ENCODE measurements around the gene NAP1L3. TPM values are rescaled to one million over a fixed set of nuclear protein-coding genes. Genes with fewer than 3 reads are reported as not detected.
A peak's percentile ranks its signal among the peaks of the same experiment; 100 is the strongest.

Gene NAP1L3, protein sequence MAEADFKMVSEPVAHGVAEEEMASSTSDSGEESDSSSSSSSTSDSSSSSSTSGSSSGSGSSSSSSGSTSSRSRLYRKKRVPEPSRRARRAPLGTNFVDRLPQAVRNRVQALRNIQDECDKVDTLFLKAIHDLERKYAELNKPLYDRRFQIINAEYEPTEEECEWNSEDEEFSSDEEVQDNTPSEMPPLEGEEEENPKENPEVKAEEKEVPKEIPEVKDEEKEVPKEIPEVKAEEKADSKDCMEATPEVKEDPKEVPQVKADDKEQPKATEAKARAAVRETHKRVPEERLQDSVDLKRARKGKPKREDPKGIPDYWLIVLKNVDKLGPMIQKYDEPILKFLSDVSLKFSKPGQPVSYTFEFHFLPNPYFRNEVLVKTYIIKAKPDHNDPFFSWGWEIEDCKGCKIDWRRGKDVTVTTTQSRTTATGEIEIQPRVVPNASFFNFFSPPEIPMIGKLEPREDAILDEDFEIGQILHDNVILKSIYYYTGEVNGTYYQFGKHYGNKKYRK
- 0.69 and 0.78 TPM in 2 replicates for total RNA-seq

DNA sequence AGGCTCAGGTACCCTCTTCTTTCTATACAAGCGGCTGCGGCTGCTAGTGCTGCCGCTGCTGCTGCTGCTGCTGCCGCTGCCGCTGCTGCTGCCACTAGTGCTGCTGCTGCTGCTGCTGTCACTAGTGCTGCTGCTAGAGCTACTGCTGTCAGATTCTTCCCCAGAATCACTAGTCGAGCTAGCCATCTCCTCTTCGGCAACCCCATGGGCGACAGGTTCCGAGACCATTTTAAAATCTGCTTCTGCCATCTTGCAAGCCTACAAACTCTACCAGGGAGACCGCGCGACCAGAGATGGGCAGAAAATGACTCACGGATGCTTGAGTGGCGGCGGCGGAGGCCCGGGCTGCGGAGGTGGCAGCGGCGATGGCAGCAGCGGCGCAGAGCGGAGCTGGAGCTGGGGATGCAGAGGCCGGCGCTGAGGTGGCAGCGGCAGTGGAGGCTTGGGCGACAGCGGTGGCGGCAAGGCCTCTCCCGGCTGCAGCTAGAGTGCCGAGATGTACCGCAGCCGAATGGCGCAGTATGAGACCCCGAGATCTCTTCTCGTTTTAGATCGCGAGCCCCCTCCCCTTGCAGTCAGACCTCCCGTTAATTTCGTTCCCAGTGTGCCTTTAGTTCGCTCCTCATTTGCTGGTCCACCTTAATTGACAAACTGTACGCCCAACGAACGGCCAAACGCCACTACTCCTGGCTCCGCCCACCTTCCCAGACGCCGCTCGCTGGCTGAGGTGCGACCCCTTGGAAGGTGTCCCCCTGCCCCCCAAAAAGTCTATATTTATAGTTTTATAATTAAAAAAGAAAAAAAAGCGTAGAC is at the start of gene NAP1L3:
Gene NAP1L3 (minus strand): TSS at position 523 of the 813 bp plus-strand sequence. CDS start 274 bp downstream, at position 249.
- Mint-ChIP-seq H3K4me3 (ENCODE audit: low read depth) (peak within 1 kb of the TSS; percentile 83), H3K9me3 (no peaks in the 10 kb centered on the region), H3K27ac (peak within 1 kb of the TSS; percentile 47), H3K27me3 (ENCODE audit: low read depth) (peaks cover 4% of the 10 kb centered on the region), H3K4me1 (ENCODE audit: low read depth) (no peaks in the 10 kb centered on the region), H3K36me3 (ENCODE audit: low read depth) (no peaks in the 10 kb centered on the region)
- peak; percentile 28 for DNase-seq (ENCODE audit: low spot score)
- intact Hi-C loops (cut with micrococcal nuclease) = no loop called here

DNA sequence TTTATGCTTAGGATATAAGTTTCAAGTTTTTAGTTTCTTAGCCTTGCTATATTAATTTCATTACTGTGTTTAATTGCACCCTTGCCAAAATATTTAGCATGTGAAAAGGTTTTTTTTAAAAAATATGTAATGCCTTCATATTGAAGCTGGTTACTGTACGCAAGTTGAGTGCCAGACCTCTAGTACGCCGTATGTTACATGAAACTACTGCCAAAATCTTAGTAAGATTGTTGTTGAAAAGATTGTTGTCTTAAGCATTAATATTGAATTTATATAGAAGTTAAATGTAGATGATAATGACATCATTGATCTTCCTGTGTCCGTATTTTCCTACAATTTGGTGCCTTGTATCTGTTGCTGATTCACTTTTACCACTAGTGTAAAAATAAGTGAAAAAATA is 37.7 kb upstream of the NAP1L3 start:
- H3K9me3 Mint-ChIP-seq = no peaks in the 10 kb centered on the region
- intact Hi-C loops (cut with micrococcal nuclease) = no loop called here

DNA sequence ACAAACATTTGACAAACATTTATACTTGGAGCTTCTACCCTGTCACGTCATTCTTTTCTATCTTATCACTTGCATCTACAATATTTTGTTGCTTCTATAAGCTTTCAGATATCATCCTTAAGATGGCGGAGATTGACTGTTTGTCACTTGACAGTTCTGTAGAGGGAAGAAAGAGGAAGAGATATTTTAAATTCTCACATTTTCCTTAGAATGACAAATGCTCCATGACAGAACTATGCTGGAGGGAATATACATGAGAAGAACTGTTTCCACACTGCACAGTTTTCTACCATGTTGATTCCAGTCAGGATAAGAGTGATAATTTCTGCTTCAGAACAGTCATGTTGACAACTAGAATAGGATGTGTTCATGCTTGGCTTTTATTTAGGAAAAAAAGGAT is 30.3 kb upstream of the NAP1L3 start:
- Mint-ChIP-seq H3K27ac (no peak overlapping the region), H3K36me3 (ENCODE audit: low read depth) (no peaks in the 10 kb centered on the region), H3K4me3 (ENCODE audit: low read depth) (no peak overlapping the region), H3K4me1 (ENCODE audit: low read depth) (no peaks in the 10 kb centered on the region), H3K9me3 (no peaks in the 10 kb centered on the region), H3K27me3 (ENCODE audit: low read depth) (no peaks in the 10 kb centered on the region)
- no peak for DNase-seq (ENCODE audit: low spot score)
- intact Hi-C loops (cut with micrococcal nuclease) = no loop called here

More for the DNA sequence above, 37.7 kb upstream of the NAP1L3 start:
- Mint-ChIP-seq H3K27me3 (ENCODE audit: low read depth) (no peaks in the 10 kb centered on the region), H3K27ac (no peak overlapping the region), H3K4me3 (ENCODE audit: low read depth) (no peak overlapping the region), H3K36me3 (ENCODE audit: low read depth) (no peaks in the 10 kb centered on the region), H3K4me1 (ENCODE audit: low read depth) (no peaks in the 10 kb centered on the region)
- DNase-seq (ENCODE audit: low spot score) = no peak

DNA sequence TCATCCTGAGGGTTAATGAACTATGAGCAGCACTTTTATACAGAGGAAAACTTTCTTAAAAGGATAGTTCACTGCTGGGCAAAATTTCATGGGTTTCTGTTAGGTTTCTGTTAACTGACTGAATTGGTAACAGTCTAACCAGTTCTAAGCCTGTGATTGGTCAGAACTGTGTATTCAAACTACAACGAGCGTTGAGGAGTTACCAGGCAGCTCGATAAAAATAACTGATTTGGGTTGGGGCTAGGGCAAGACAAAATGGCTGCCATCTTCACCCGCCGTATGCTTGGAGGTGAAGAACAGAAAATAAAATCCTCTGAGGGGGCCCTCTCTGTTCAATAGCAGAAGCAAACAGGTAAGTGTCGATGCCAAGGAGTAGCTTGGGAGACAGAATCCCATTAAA is 22.6 kb upstream of the NAP1L3 start:
- Mint-ChIP-seq H3K27me3 (ENCODE audit: low read depth) (no peaks in the 10 kb centered on the region), H3K27ac (no peak overlapping the region), H3K9me3 (no peaks in the 10 kb centered on the region), H3K4me1 (ENCODE audit: low read depth) (no peaks in the 10 kb centered on the region), H3K36me3 (ENCODE audit: low read depth) (no peaks in the 10 kb centered on the region), H3K4me3 (ENCODE audit: low read depth) (no peak overlapping the region)
- DNase-seq (ENCODE audit: low spot score) = no peak
- intact Hi-C loops (cut with micrococcal nuclease) = no loop called here

DNA sequence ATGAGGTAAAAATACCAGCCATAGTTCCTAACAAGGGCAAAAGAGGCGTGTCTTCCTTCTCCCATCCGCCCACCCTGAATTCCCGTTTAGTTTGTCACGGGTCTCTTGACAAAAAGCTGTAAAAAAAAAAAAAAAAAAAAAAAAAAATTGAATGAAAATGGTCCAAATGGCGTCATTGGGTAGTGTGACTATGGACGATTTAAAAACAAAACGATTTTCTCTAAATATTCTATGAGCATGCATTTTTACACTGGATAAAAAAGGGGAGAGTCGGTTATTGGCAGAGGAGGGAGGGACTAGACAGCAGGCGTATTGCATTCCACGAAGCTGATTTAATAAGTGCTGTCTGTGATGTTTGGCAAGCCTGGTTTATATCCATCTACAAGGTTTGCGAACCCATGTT is 492 bp upstream of the NAP1L3 start, which contains the start of gene FAM133A:
Gene FAM133A (plus strand): TSS at position 338 of the 403 bp plus-strand sequence. CDS start 35,214 bp downstream, outside the sequence.
- Mint-ChIP-seq H3K36me3 (ENCODE audit: low read depth) (no peaks in the 10 kb centered on the region), H3K9me3 (no peaks in the 10 kb centered on the region), H3K27ac (peak within 1 kb of the TSS; percentile 47), H3K4me1 (ENCODE audit: low read depth) (no peaks in the 10 kb centered on the region), H3K4me3 (ENCODE audit: low read depth) (peak within 1 kb of the TSS; percentile 83), H3K27me3 (ENCODE audit: low read depth) (peaks cover 4% of the 10 kb centered on the region)
- intact Hi-C loops (cut with micrococcal nuclease) = no loop called here
- no peak for DNase-seq (ENCODE audit: low spot score)

DNA sequence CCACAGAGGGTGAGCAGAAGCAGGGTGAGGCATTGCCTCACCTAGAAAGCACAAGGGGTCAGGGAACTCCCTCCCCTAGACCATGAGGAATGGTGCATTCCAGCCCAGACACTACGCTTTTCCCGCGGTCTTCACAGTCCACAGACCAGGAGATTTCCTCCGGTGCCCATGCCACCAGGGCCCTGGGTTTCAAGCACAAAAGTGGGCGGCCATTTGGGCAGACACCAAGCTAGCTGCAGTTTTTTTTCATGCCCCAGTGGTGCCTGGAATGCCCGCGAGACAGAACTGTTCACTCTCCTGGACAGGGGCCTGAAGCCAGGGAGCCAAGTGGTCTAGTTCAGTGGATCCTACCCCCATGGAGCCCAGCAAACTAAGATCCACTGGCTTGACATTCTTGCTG is 12.8 kb downstream of the NAP1L3 start:
- H3K4me1 Mint-ChIP-seq (ENCODE audit: low read depth) = no peaks in the 10 kb centered on the region
- no peaks in the 10 kb centered on the region for H3K36me3 Mint-ChIP-seq (ENCODE audit: low read depth)
- H3K9me3 Mint-ChIP-seq = no peaks in the 10 kb centered on the region
- intact Hi-C loops (cut with micrococcal nuclease) = no loop called here
- no peak for DNase-seq (ENCODE audit: low spot score)
- no peak overlapping the region for H3K27ac Mint-ChIP-seq
- H3K4me3 Mint-ChIP-seq (ENCODE audit: low read depth) = no peak overlapping the region
- no peaks in the 10 kb centered on the region for H3K27me3 Mint-ChIP-seq (ENCODE audit: low read depth)

DNA sequence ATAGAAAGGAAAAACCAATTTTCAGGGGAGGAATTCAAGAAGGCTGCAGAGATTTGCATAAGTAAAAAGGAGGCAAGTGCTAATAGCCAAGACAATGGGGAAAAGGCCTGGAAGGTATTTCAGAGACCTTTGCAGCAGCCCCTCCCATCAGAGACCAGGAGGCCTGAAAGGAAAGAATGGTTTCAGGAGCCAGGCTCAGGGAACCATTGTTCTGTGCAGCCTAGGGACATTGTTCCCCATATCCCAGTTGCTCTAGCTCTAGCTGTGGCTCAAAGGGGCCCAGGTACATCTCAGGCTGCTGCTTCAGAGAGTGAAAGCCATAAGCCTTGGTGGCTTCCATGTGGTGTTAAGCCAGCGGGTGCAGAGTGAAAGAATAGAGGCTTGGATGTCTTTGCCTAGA is 24.0 kb downstream of the NAP1L3 start:
- intact Hi-C loops (cut with micrococcal nuclease) = no loop called here
- H3K9me3 Mint-ChIP-seq = no peaks in the 10 kb centered on the region
- H3K36me3 Mint-ChIP-seq (ENCODE audit: low read depth) = no peaks in the 10 kb centered on the region
- no peaks in the 10 kb centered on the region for H3K27me3 Mint-ChIP-seq (ENCODE audit: low read depth)
- no peak overlapping the region for H3K27ac Mint-ChIP-seq
- no peak overlapping the region for H3K4me3 Mint-ChIP-seq (ENCODE audit: low read depth)
- H3K4me1 Mint-ChIP-seq (ENCODE audit: low read depth) = no peaks in the 10 kb centered on the region
- no peak for DNase-seq (ENCODE audit: low spot score)

DNA sequence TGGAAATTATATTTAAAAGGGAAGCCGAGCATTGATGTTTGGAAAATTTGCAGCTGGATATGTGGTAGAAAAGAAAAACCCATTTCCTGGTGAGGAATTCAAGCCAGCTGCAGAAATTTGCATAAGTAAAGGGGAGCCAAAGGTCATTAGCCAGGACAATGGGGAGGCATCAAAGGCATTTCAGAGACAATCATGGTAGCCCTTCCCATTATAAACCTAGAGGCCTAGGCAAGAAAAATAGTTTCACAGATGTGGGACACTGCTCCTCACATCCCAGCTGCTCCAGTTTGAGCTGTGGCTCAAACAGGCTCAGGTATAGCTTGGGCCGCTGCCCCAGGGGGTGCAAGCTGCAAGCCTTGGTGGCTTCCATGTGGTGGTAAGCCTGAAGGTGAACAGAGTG is 35.8 kb downstream of the NAP1L3 start:
- intact Hi-C loops (cut with micrococcal nuclease) = no loop called here
- H3K36me3 Mint-ChIP-seq (ENCODE audit: low read depth) = no peaks in the 10 kb centered on the region
- no peak for DNase-seq (ENCODE audit: low spot score)
- no peaks in the 10 kb centered on the region for H3K9me3 Mint-ChIP-seq
- H3K27ac Mint-ChIP-seq = no peak overlapping the region
- no peaks in the 10 kb centered on the region for H3K27me3 Mint-ChIP-seq (ENCODE audit: low read depth)
- H3K4me1 Mint-ChIP-seq (ENCODE audit: low read depth) = no peaks in the 10 kb centered on the region
- H3K4me3 Mint-ChIP-seq (ENCODE audit: low read depth) = no peak overlapping the region

Other genes starting within 250 kb of the NAP1L3 start
- not detected in 2 replicates for gene FAM133A, start 628 bp upstream of the NAP1L3 start, total RNA-seq